Stimulated activated naive B cell treated with anti-CD40 and anti-IgM and Interleukin-4, amounts not matched to agents 10 μg/mL and 1 μg/mL and 100 μg/mL, for 72 hours (primary cell): ENCODE measurements around the gene CSMD2.

ENCODE experiments used
- ATAC-seq, 2 donors: fragments of 150-1000 bp; cut with Tn5 transposase; replicated peaks; 2 replicates each; pipeline ENCODE4 v1.10.0; 2021; ENCODE audit warnings: moderate library complexity in 1 of 2
- DNase-seq: peaks from one replicate; pipeline ENCODE4 v3.0.0; 2021
- H3K27ac Mint-ChIP-seq: one replicate; pipeline ENCODE4 v1.8.0; 2022; ENCODE audit warnings: mild to moderate bottlenecking, mixed read lengths
- H3K27me3 Mint-ChIP-seq, 2 donors: one replicate each; pipeline ENCODE4 v1.8.0; 2022; ENCODE audit warnings: mixed read lengths in 2 of 2
- H3K36me3 Mint-ChIP-seq, 2 donors: one replicate each; pipeline ENCODE4 v1.8.0; 2022; ENCODE audit warnings: mixed read lengths in 2 of 2, mild to moderate bottlenecking in 1 of 2
- H3K4me1 Mint-ChIP-seq, 2 donors: one replicate each; pipeline ENCODE4 v1.8.0; 2022; ENCODE audit warnings: mixed read lengths in 2 of 2, mild to moderate bottlenecking in 1 of 2
- H3K4me3 Mint-ChIP-seq, 2 donors: one replicate each; pipeline ENCODE4 v1.8.0; 2022; ENCODE audit warnings: mild to moderate bottlenecking in 2 of 2, mixed read lengths in 2 of 2, moderate library complexity in 1 of 2
- H3K9me3 Mint-ChIP-seq, 2 donors: one replicate each; pipeline ENCODE4 v1.8.0; 2022; ENCODE audit warnings: mixed read lengths in 2 of 2, mild to moderate bottlenecking in 1 of 2

The CSMD2 gene

GRCh38 chr1:33588726-33589125, 576.3 kb downstream of the CSMD2 start:
- H3K36me3 Mint-ChIP-seq, result no peaks in the 10 kb centered on the region
- no peaks in the 10 kb centered on the region for H3K4me1 Mint-ChIP-seq
- no peaks in the 10 kb centered on the region for H3K9me3 Mint-ChIP-seq
- H3K4me3 Mint-ChIP-seq, result no peak overlapping the region
- ATAC-seq (no peak), DNase-seq (no peak)
- no peak overlapping the region for H3K27ac Mint-ChIP-seq
- H3K27me3 Mint-ChIP-seq, result peaks cover 0 to 13% of the 10 kb centered on the region in 2 donors

GRCh38 chr1:33586795-33587194, 578.2 kb downstream of the CSMD2 start:
- peaks cover 0 to 10% of the 10 kb centered on the region in 2 donors for H3K27me3 Mint-ChIP-seq
- DNase-seq (no peak), ATAC-seq (no peak)
- no peaks in the 10 kb centered on the region for H3K4me1 Mint-ChIP-seq
- no peak overlapping the region for H3K27ac Mint-ChIP-seq
- no peaks in the 10 kb centered on the region for H3K9me3 Mint-ChIP-seq
- no peaks in the 10 kb centered on the region for H3K36me3 Mint-ChIP-seq
- no peak overlapping the region for H3K4me3 Mint-ChIP-seq

GRCh38 chr1:33586106-33586505, 578.9 kb downstream of the CSMD2 start:
- H3K9me3 Mint-ChIP-seq, result no peaks in the 10 kb centered on the region
- no peaks in the 10 kb centered on the region for H3K4me1 Mint-ChIP-seq
- H3K27me3 Mint-ChIP-seq, result peaks cover 0 to 10% of the 10 kb centered on the region in 2 donors
- no peak overlapping the region for H3K4me3 Mint-ChIP-seq
- H3K36me3 Mint-ChIP-seq, result no peaks in the 10 kb centered on the region
- no peak overlapping the region for H3K27ac Mint-ChIP-seq
- no peak for DNase-seq
- no peak for ATAC-seq

- no peak for ATAC-seq
- H3K4me3 Mint-ChIP-seq, result no peak overlapping the region
- peaks cover 1 to 5% of the 10 kb centered on the region in 2 donors for H3K4me1 Mint-ChIP-seq
- no peak overlapping the region for H3K27ac Mint-ChIP-seq
- peaks cover 0 to 10% of the 10 kb centered on the region in 2 donors for H3K27me3 Mint-ChIP-seq
- no peaks in the 10 kb centered on the region for H3K36me3 Mint-ChIP-seq
- H3K9me3 Mint-ChIP-seq, result no peaks in the 10 kb centered on the region
- DNase-seq, result no peak
Observed at GRCh38 chr1:33583567-33583966, 581.5 kb downstream of the CSMD2 start.

GRCh38 chr1:33578557-33579448, 586.2 kb downstream of the CSMD2 start:
- Mint-ChIP-seq H3K4me1 (peaks cover 1 to 5% of the 10 kb centered on the region in 2 donors), H3K27ac (no peak overlapping the region), H3K4me3 (no peak overlapping the region), H3K36me3 (no peaks in the 10 kb centered on the region), H3K9me3 (peaks cover 0 to 2% of the 10 kb centered on the region in 2 donors), H3K27me3 (peaks cover 5 to 13% of the 10 kb centered on the region in 2 donors)
- DNase-seq (no peak), ATAC-seq (no peak)

- H3K4me3 Mint-ChIP-seq, result no peak overlapping the region
- H3K27me3 Mint-ChIP-seq, result peaks cover 5 to 13% of the 10 kb centered on the region in 2 donors
- no peaks in the 10 kb centered on the region for H3K36me3 Mint-ChIP-seq
- H3K9me3 Mint-ChIP-seq, result peaks cover 0 to 2% of the 10 kb centered on the region in 2 donors
- no peak for ATAC-seq
- no peak for DNase-seq
- H3K27ac Mint-ChIP-seq, result no peak overlapping the region
- peaks cover 1 to 5% of the 10 kb centered on the region in 2 donors for H3K4me1 Mint-ChIP-seq
Observed at GRCh38 chr1:33577663-33578062, 587.4 kb downstream of the CSMD2 start.

GRCh38 chr1:33576821-33577599, 588.0 kb downstream of the CSMD2 start:
- Mint-ChIP-seq H3K27me3 (peaks cover 5 to 13% of the 10 kb centered on the region in 2 donors), H3K4me3 (no peak overlapping the region)

GRCh38 chr1:33575324-33575879, 589.6 kb downstream of the CSMD2 start:
- H3K36me3 Mint-ChIP-seq, result no peaks in the 10 kb centered on the region
- H3K4me3 Mint-ChIP-seq, result no peak overlapping the region
- ATAC-seq (no peak), DNase-seq (no peak)
- H3K27me3 Mint-ChIP-seq, result peaks cover 10 to 11% of the 10 kb centered on the region in 2 donors
- no peak overlapping the region for H3K27ac Mint-ChIP-seq
- peaks cover 1 to 5% of the 10 kb centered on the region in 2 donors for H3K4me1 Mint-ChIP-seq
- peaks cover 0 to 2% of the 10 kb centered on the region in 2 donors for H3K9me3 Mint-ChIP-seq

More at GRCh38 chr1:33576821-33577599, 588.0 kb downstream of the CSMD2 start:
- ATAC-seq (no peak), DNase-seq (no peak)
- no peak overlapping the region for H3K27ac Mint-ChIP-seq
- peaks cover 1 to 5% of the 10 kb centered on the region in 2 donors for H3K4me1 Mint-ChIP-seq
- no peaks in the 10 kb centered on the region for H3K36me3 Mint-ChIP-seq
- peaks cover 0 to 2% of the 10 kb centered on the region in 2 donors for H3K9me3 Mint-ChIP-seq

GRCh38 chr1:33573661-33574060, 591.4 kb downstream of the CSMD2 start:
- H3K4me3 Mint-ChIP-seq, result no peak overlapping the region
- no peak overlapping the region for H3K27ac Mint-ChIP-seq
- H3K27me3 Mint-ChIP-seq, result peaks cover 8 to 13% of the 10 kb centered on the region in 2 donors
- ATAC-seq (no peak), DNase-seq (no peak)
- H3K36me3 Mint-ChIP-seq, result no peaks in the 10 kb centered on the region
- no peaks in the 10 kb centered on the region for H3K4me1 Mint-ChIP-seq
- peaks cover 0 to 2% of the 10 kb centered on the region in 2 donors for H3K9me3 Mint-ChIP-seq

- Mint-ChIP-seq H3K4me1 (no peaks in the 10 kb centered on the region), H3K4me3 (no peak overlapping the region), H3K27me3 (peaks cover 13% of the 10 kb centered on the region in 2 donors), H3K36me3 (no peaks in the 10 kb centered on the region), H3K27ac (no peak overlapping the region), H3K9me3 (peaks cover 0 to 2% of the 10 kb centered on the region in 2 donors)
- DNase-seq, result no peak
- no peak for ATAC-seq
Observed at GRCh38 chr1:33572387-33572786, 592.6 kb downstream of the CSMD2 start.

GRCh38 chr1:33569331-33569730, 595.7 kb downstream of the CSMD2 start:
- no peaks in the 10 kb centered on the region for H3K4me1 Mint-ChIP-seq
- peaks cover 5 to 8% of the 10 kb centered on the region in 2 donors for H3K27me3 Mint-ChIP-seq
- H3K27ac Mint-ChIP-seq, result no peak overlapping the region
- no peaks in the 10 kb centered on the region for H3K36me3 Mint-ChIP-seq
- no peak overlapping the region for H3K4me3 Mint-ChIP-seq
- ATAC-seq (no peak), DNase-seq (no peak)
- H3K9me3 Mint-ChIP-seq, result peaks cover 0 to 3% of the 10 kb centered on the region in 2 donors

- no peak for ATAC-seq
- Mint-ChIP-seq H3K36me3 (no peaks in the 10 kb centered on the region), H3K4me3 (no peak overlapping the region), H3K9me3 (peaks cover 3% of the 10 kb centered on the region in 2 donors), H3K27me3 (peaks cover 15 to 21% of the 10 kb centered on the region in 2 donors), H3K27ac (no peak overlapping the region), H3K4me1 (no peaks in the 10 kb centered on the region)
- DNase-seq, result no peak
Observed at GRCh38 chr1:33563699-33564098, 601.3 kb downstream of the CSMD2 start.

GRCh38 chr1:33562563-33562962, 602.5 kb downstream of the CSMD2 start:
- DNase-seq (no peak), ATAC-seq (no peak)
- peaks cover 3% of the 10 kb centered on the region in 2 donors for H3K9me3 Mint-ChIP-seq
- peaks cover 17 to 24% of the 10 kb centered on the region in 2 donors for H3K27me3 Mint-ChIP-seq
- H3K27ac Mint-ChIP-seq, result no peak overlapping the region
- H3K36me3 Mint-ChIP-seq, result no peaks in the 10 kb centered on the region
- no peak overlapping the region for H3K4me3 Mint-ChIP-seq
- no peaks in the 10 kb centered on the region for H3K4me1 Mint-ChIP-seq

GRCh38 chr1:33561576-33561975, 603.5 kb downstream of the CSMD2 start:
- no peak overlapping the region for H3K27ac Mint-ChIP-seq
- no peak for ATAC-seq
- no peaks in the 10 kb centered on the region for H3K4me1 Mint-ChIP-seq
- peaks cover 10% of the 10 kb centered on the region in 2 donors for H3K9me3 Mint-ChIP-seq
- H3K4me3 Mint-ChIP-seq, result no peak overlapping the region
- peaks cover 15 to 26% of the 10 kb centered on the region in 2 donors for H3K27me3 Mint-ChIP-seq
- no peak for DNase-seq
- H3K36me3 Mint-ChIP-seq, result no peaks in the 10 kb centered on the region
